Keratinocyte (primary cell): ENCODE results near the gene KCNQ1OT1. TPM values are rescaled to one million over a fixed set of nuclear protein-coding genes. Genes with fewer than 3 reads are reported as not detected.

Experiments used
- DNase-seq: peaks from one replicate; pipeline ENCODE4 v3.0.0-alpha.2; 2011; ENCODE audit warnings: low read depth, missing footprints, low spot score
- FAIRE-seq: peaks from 2 replicates; lab custom pipeline; 2011; peaks lifted over from hg19 to GRCh38; lab: Jason Lieb, UNC
- H2AFZ ChIP-seq: 2 replicates; pipeline ENCODE4 v1.6.0; 2012; ENCODE audit warnings: low read length, control low read depth, inconsistent platforms; ENCODE audit not compliant: control insufficient read depth
- H3K27ac ChIP-seq: 2 replicates; pipeline ENCODE4 v1.5.1; 2011; ENCODE audit warnings: low read length; ENCODE audit not compliant: control insufficient read depth, insufficient read depth
- H3K27me3 ChIP-seq: 3 replicates; pipeline ENCODE4 v1.6.0; 2011; ENCODE audit warnings: low read length; ENCODE audit not compliant: control insufficient read depth, insufficient read depth; ENCODE audit errors: extremely low read depth
- H3K36me3 ChIP-seq, 2 experiments: 2 replicates in 1 of 2; 3 replicates in 1 of 2; pipeline ENCODE4 v1.5.1; 2011; ENCODE audit warnings: low read length in 2 of 2, mild to moderate bottlenecking in 1 of 2; ENCODE audit not compliant: control insufficient read depth in 2 of 2, insufficient read depth in 2 of 2; ENCODE audit errors: extremely low read depth in 1 of 2
- H3K4me1 ChIP-seq: 3 replicates; pipeline ENCODE4 v1.5.1; 2011; ENCODE audit warnings: low read length; ENCODE audit not compliant: control insufficient read depth, insufficient read depth; ENCODE audit errors: extremely low read depth
- H3K4me2 ChIP-seq: 3 replicates; pipeline ENCODE4 v1.6.0; 2011; ENCODE audit warnings: low read depth, low read length; ENCODE audit not compliant: control insufficient read depth, insufficient read depth; ENCODE audit errors: extremely low read depth
- H3K4me3 ChIP-seq, 3 experiments: fragments of 200-600 bp in 1 of 3; sonication (generic) in 1 of 3; 2 replicates in 2 of 3; 3 replicates in 1 of 3; pipeline ENCODE4 v1.5.1; 2011 to 2016; ENCODE audit warnings: low read length in 3 of 3, mild to moderate bottlenecking in 3 of 3, control low read depth in 2 of 3, inconsistent platforms in 1 of 3, low read depth in 1 of 3, mixed read lengths in 1 of 3, mixed run types in 1 of 3, moderate library complexity in 1 of 3; ENCODE audit not compliant: control insufficient read depth in 2 of 3, insufficient read depth in 2 of 3; ENCODE audit errors: extremely low read depth in 1 of 3
- H3K79me2 ChIP-seq: 2 replicates; pipeline ENCODE4 v1.6.0; 2012; ENCODE audit warnings: low read length; ENCODE audit not compliant: control insufficient read depth, insufficient read depth
- H3K9ac ChIP-seq: 3 replicates; pipeline ENCODE4 v1.6.0; 2011; ENCODE audit warnings: low read length; ENCODE audit not compliant: control insufficient read depth, insufficient read depth; ENCODE audit errors: extremely low read depth
- H3K9me1 ChIP-seq: 3 replicates; pipeline ENCODE4 v1.6.0; 2011; ENCODE audit warnings: low read length; ENCODE audit not compliant: control insufficient read depth, insufficient read depth; ENCODE audit errors: extremely low read depth
- H3K9me3 ChIP-seq: 2 replicates; pipeline ENCODE4 v1.5.1; 2012; ENCODE audit warnings: low read depth, low read length; ENCODE audit not compliant: control insufficient read depth
- H4K20me1 ChIP-seq: 3 replicates; pipeline ENCODE4 v1.6.0; 2011; ENCODE audit warnings: low read length; ENCODE audit not compliant: control insufficient read depth, insufficient read depth; ENCODE audit errors: extremely low read depth
- EZH2 ChIP-seq: IDR thresholded peaks from one replicate; pipeline ENCODE4 v1.6.1; 2012; ENCODE audit warnings: inconsistent platforms, mild to moderate bottlenecking, low read length, moderate library complexity
- dilution Hi-C: fragments of 300-500 bp; cut with MboI; formaldehyde crosslinking; loops from one replicate; pipeline ENCODE4 v1.7.0; 2020; ENCODE audit warnings: low sequenced_read_pairs; ENCODE audit not compliant: extremely low pct_ligation_motif_present
- polyA plus RNA-seq, 5 experiments: library from polyadenylated mRNA; depleted of rRNA in 3 of 5; stranded (reverse) in 3 of 5; stranded (forward) in 1 of 5; unstranded in 1 of 5; fragments of >200 nt; gene quantifications; 1 replicate in 1 of 5; 2 replicates in 3 of 5; 3 replicates in 1 of 5; pipeline versions ENCODE4 v1.2.1 to v1.2.3, GENCODE V29; 2011 to 2012; ENCODE audit warnings: missing spikeins in 2 of 5, low read depth in 1 of 5, low replicate concordance in 1 of 5
- TF ChIP-seq, protein P1 (sequence below), 3 experiments: IDR thresholded peaks in 1 of 3; conservative IDR thresholded peaks in 1 of 3; optimal IDR thresholded peaks in 1 of 3; 2 replicates in 2 of 3; 3 replicates in 1 of 3; pipeline versions ENCODE3 to v1.5.1; 2011; ENCODE audit warnings: low read length in 3 of 3, mild to moderate bottlenecking in 3 of 3, moderate library complexity in 2 of 3, control low read depth in 1 of 3, inconsistent platforms in 1 of 3; ENCODE audit not compliant: insufficient read depth in 2 of 3; ENCODE audit errors: extremely low read depth in 1 of 3

Gene KCNQ1OT1
- polyA plus RNA-seq, 1 donor (not counting 4 experiments of a cell fraction or from before 2014, with no cell fraction given): 0.07 TPM

DNA sequence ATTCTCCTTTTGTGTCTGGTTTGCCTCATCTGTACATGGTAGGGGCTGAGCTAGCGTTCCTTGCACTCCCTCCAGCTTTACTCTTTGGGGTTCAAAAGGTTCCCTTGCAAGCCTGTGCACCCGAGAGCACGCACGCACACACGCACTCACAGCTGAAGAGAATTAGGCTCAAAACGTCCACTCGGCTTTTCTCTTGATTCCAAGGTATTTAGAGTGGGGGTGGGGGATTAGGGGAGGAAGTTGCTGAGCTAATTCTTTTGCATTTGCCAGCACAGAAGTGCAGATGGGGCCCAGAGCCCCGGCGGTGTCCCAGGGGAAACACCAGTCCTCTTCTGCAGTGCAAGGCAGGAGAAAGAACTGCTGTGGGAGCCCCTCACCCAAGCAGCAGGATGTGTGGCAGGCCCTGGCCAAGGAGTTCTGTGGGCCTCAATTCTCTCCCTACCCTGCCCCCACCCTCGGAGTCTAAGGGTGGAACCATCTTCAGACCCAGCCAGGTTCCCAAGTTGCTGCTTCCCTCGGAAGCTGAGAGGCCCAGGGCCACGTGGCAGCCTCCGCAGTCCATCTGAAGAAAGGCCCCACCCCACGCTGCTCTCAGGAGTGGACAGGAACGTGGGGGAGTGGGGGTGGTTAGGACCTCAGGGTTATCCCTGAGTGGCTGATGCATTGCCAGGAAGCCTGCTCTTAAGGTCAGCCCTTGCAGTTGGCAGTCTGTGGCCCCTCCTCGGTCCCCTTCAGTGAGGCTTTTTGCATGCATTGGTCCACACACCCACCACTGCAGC is 3.8 kb upstream of the KCNQ1OT1 start:
- Histone ChIP-seq H3K9me3 (no peaks in the 10 kb centered on the region), H3K27ac (no peak overlapping the region), H3K79me2 (peaks cover 7% of the 10 kb centered on the region), H4K20me1 (peaks cover 3% of the 10 kb centered on the region), H3K4me2 (no peak overlapping the region), H3K36me3 (no peaks in the 10 kb centered on the region), H3K4me3 (no peak overlapping the region), H3K4me1 (no peaks in the 10 kb centered on the region), H3K9ac (no peak overlapping the region), H2AFZ (no peak overlapping the region), H3K9me1 (no peaks in the 10 kb centered on the region), H3K27me3 (peaks cover 13% of the 10 kb centered on the region)
- DNase-seq (no peak), FAIRE-seq (no peak)
- dilution Hi-C loops: no loop called here
- TF ChIP-seq, protein P1, sequence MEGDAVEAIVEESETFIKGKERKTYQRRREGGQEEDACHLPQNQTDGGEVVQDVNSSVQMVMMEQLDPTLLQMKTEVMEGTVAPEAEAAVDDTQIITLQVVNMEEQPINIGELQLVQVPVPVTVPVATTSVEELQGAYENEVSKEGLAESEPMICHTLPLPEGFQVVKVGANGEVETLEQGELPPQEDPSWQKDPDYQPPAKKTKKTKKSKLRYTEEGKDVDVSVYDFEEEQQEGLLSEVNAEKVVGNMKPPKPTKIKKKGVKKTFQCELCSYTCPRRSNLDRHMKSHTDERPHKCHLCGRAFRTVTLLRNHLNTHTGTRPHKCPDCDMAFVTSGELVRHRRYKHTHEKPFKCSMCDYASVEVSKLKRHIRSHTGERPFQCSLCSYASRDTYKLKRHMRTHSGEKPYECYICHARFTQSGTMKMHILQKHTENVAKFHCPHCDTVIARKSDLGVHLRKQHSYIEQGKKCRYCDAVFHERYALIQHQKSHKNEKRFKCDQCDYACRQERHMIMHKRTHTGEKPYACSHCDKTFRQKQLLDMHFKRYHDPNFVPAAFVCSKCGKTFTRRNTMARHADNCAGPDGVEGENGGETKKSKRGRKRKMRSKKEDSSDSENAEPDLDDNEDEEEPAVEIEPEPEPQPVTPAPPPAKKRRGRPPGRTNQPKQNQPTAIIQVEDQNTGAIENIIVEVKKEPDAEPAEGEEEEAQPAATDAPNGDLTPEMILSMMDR (optimal IDR thresholded peaks at IDR 0.05 in 1 of 3, IDR thresholded peaks at IDR 0.05 in 1 of 3, conservative IDR thresholded peaks at IDR 0.05 in 1 of 3; ENCODE audit: extremely low read depth in 1 of 3, insufficient read depth in 2 of 3, low read length in 3 of 3): no peak

DNA sequence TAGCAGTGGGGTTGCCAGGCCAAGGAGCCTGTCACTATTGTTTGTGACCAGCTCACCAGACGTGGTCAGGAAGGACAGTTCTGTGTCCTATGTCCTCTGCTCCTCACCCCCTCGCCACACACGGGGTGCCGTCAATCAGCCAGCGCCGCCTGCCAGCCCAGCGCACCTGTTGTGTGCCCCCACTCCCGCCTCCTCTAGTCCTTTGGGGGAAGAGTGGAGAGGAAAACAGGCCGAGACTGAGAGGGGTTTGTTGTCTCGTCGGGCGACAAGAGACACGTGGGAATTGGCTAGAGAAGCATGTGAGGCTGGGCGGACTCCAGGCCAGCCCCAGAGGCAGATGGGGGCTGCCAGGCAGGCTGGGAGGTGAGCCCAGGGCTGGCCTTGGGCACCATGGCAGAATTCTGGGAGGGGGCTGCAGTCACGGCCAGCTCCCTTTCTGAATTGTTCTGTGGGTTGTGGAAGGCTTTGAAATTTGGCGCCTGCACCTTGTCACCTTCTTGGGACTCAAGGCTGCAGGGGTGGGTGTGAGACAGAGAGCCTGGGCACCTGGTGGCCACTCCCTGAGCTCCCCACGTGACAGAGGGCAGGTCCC is 3.1 kb upstream of the KCNQ1OT1 start:
- Histone ChIP-seq H3K4me2 (no peak overlapping the region), H4K20me1 (peaks cover under 1% of the 10 kb centered on the region), H3K4me3 (no peak overlapping the region), H3K36me3 (no peaks in the 10 kb centered on the region), H3K9me1 (no peaks in the 10 kb centered on the region), H3K9ac (no peak overlapping the region), H3K27ac (no peak overlapping the region), H3K79me2 (peaks cover 11% of the 10 kb centered on the region), H3K4me1 (peaks cover 4% of the 10 kb centered on the region), H3K9me3 (no peaks in the 10 kb centered on the region), H2AFZ (no peak overlapping the region), H3K27me3 (peaks cover 7% of the 10 kb centered on the region)
- no peak for TF ChIP-seq EZH2
- TF ChIP-seq, protein P1 (optimal IDR thresholded peaks at IDR 0.05 in 1 of 3, IDR thresholded peaks at IDR 0.05 in 1 of 3, conservative IDR thresholded peaks at IDR 0.05 in 1 of 3; ENCODE audit: extremely low read depth in 1 of 3, insufficient read depth in 2 of 3, low read length in 3 of 3): no peak
- DNase-seq: no peak
- FAIRE-seq: no peak
- dilution Hi-C loops: no loop called here
